H9 (cell line): ENCODE data around the gene FAM174C. TPM values are rescaled to one million over a fixed set of nuclear protein-coding genes. Genes with fewer than 3 reads are reported as not detected.

Experiments
- DNase-seq: peaks from one replicate; pipeline ENCODE4 v3.0.0-alpha.2; 2017
- H2AFZ ChIP-seq: one replicate; pipeline ENCODE4 v1.6.1; 2013; ENCODE audit warnings: mild to moderate bottlenecking, low read length, control low read depth, moderate library complexity
- H2AK5ac ChIP-seq: 2 replicates; pipeline ENCODE4 v1.6.1; 2013; ENCODE audit warnings: low read length, control low read depth, mixed read lengths; ENCODE audit not compliant: insufficient read length
- H2BK120ac ChIP-seq: one replicate; pipeline ENCODE4 v1.6.1; 2013; ENCODE audit warnings: low read depth, mild to moderate bottlenecking, low read length, control low read depth, inconsistent platforms; ENCODE audit not compliant: poor library complexity, severe bottlenecking
- H2BK12ac ChIP-seq: 2 replicates; pipeline ENCODE4 v1.6.1; 2013; ENCODE audit warnings: low read length, control low read depth, mixed read lengths, low read depth; ENCODE audit not compliant: insufficient read length
- H2BK15ac ChIP-seq: 2 replicates; pipeline ENCODE4 v1.6.1; 2013; ENCODE audit warnings: low read depth, low read length, control low read depth
- H2BK20ac ChIP-seq: one replicate; pipeline ENCODE4 v1.6.1; 2013; ENCODE audit warnings: low read depth, mild to moderate bottlenecking, low read length, control low read depth, inconsistent platforms; ENCODE audit not compliant: poor library complexity, severe bottlenecking
- H2BK5ac ChIP-seq: 2 replicates; pipeline ENCODE4 v1.6.1; 2013; ENCODE audit warnings: low read length, control low read depth, mixed read lengths; ENCODE audit not compliant: insufficient read length
- H3K14ac ChIP-seq: 2 replicates; pipeline ENCODE4 v1.6.1; 2013; ENCODE audit warnings: low read length, control low read depth; ENCODE audit not compliant: insufficient read depth
- H3K18ac ChIP-seq: 2 replicates; pipeline ENCODE4 v1.6.1; 2013; ENCODE audit warnings: low read depth, mild to moderate bottlenecking, mixed read lengths, low read length, control low read depth; ENCODE audit not compliant: insufficient read length
- H3K23ac ChIP-seq: 2 replicates; pipeline ENCODE4 v1.6.1; 2013; ENCODE audit warnings: low read length, control low read depth, mixed read lengths, low read depth; ENCODE audit not compliant: insufficient read length
- H3K23me2 ChIP-seq: 2 replicates; pipeline ENCODE4 v1.6.1; 2013; ENCODE audit warnings: low read depth, mild to moderate bottlenecking, mixed read lengths, low read length, control low read depth; ENCODE audit not compliant: insufficient read length, poor library complexity, severe bottlenecking
- H3K27ac ChIP-seq: 2 replicates; pipeline ENCODE4 v1.5.1; 2013; ENCODE audit warnings: low read length, control low read depth, mixed read lengths, low read depth; ENCODE audit not compliant: insufficient read length
- H3K27me3 ChIP-seq: 2 replicates; pipeline ENCODE4 v1.6.1; 2013; ENCODE audit warnings: low read length, control low read depth, inconsistent platforms; ENCODE audit not compliant: insufficient read depth
- H3K4ac ChIP-seq: 2 replicates; pipeline ENCODE4 v1.6.1; 2013; ENCODE audit warnings: low read depth, mild to moderate bottlenecking, control low read depth, inconsistent platforms, low read length, moderate library complexity
- H3K4me1 ChIP-seq: 2 replicates; pipeline ENCODE4 v1.6.1; 2013; ENCODE audit warnings: low read length, control low read depth, inconsistent platforms; ENCODE audit not compliant: insufficient read depth
- H3K4me2 ChIP-seq: 2 replicates; pipeline ENCODE4 v1.6.1; 2013; ENCODE audit warnings: low read length, control low read depth, mixed read lengths; ENCODE audit not compliant: insufficient read length, insufficient read depth
- H3K56ac ChIP-seq: 2 replicates; pipeline ENCODE4 v1.6.1; 2013; ENCODE audit warnings: low read depth, mild to moderate bottlenecking, mixed read lengths, low read length, control low read depth; ENCODE audit not compliant: insufficient read length
- H3K79me1 ChIP-seq: 2 replicates; pipeline ENCODE4 v1.6.1; 2013; ENCODE audit warnings: low read depth, mild to moderate bottlenecking, moderate library complexity, low read length, control low read depth, inconsistent platforms; ENCODE audit not compliant: insufficient read depth, poor library complexity, severe bottlenecking
- H3K79me2 ChIP-seq: 2 replicates; pipeline ENCODE4 v1.6.1; 2013; ENCODE audit warnings: low read length, control low read depth, inconsistent platforms; ENCODE audit not compliant: insufficient read depth
- H3K9ac ChIP-seq: 2 replicates; pipeline ENCODE4 v1.6.1; 2013; ENCODE audit warnings: low read length, control low read depth, mixed read lengths; ENCODE audit not compliant: insufficient read length; ENCODE audit errors: extremely low read depth
- H3K9me3 ChIP-seq: one replicate; pipeline ENCODE4 v1.6.1; 2013; ENCODE audit warnings: low read depth, low read length, inconsistent platforms; ENCODE audit not compliant: control insufficient read depth
- H3T11ph ChIP-seq: one replicate; pipeline ENCODE4 v1.6.1; 2013; ENCODE audit warnings: mild to moderate bottlenecking, low read length, control low read depth, inconsistent platforms
- H4K20me1 ChIP-seq: one replicate; pipeline ENCODE4 v1.6.1; 2013; ENCODE audit not compliant: control insufficient read depth, insufficient read length, insufficient read depth
- H4K5ac ChIP-seq: 2 replicates; pipeline ENCODE4 v1.6.1; 2013; ENCODE audit warnings: low read depth, mild to moderate bottlenecking, mixed read lengths, low read length, control low read depth; ENCODE audit not compliant: insufficient read length
- H4K8ac ChIP-seq: replicated peaks from 2 replicates; pipeline ENCODE4 v1.6.1; 2013; ENCODE audit warnings: low read length, control low read depth, mixed read lengths, low read depth; ENCODE audit not compliant: insufficient read length
- H4K91ac ChIP-seq: 2 replicates; pipeline ENCODE4 v1.6.1; 2013; ENCODE audit warnings: low read depth, mild to moderate bottlenecking, moderate library complexity, mixed read lengths, low read length, control low read depth; ENCODE audit not compliant: insufficient read length
- H3K27ac Mint-ChIP-seq, 3 experiments: 2 replicates in 2 of 3; 3 replicates in 1 of 3; pipeline ENCODE4 v1.8.0; 2020 to 2021; ENCODE audit warnings: mixed read lengths in 3 of 3, mild to moderate bottlenecking in 1 of 3, moderate library complexity in 1 of 3
- H3K27me3 Mint-ChIP-seq: 2 replicates; pipeline ENCODE4 v1.8.0; 2021; ENCODE audit warnings: low read depth, mild to moderate bottlenecking, moderate library complexity, mixed read lengths
- H3K36me3 Mint-ChIP-seq, 3 experiments: 2 replicates in 2 of 3; 3 replicates in 1 of 3; pipeline ENCODE4 v1.8.0; 2020 to 2021; ENCODE audit warnings: low read depth in 3 of 3, mixed read lengths in 3 of 3; ENCODE audit not compliant: insufficient read depth in 1 of 3
- H3K4me1 Mint-ChIP-seq, 2 experiments: 2 replicates each; pipeline ENCODE4 v1.8.0; 2020; ENCODE audit warnings: mixed read lengths in 2 of 2
- H3K4me3 Mint-ChIP-seq, 2 experiments: 2 replicates in 1 of 2; 3 replicates in 1 of 2; pipeline ENCODE4 v1.8.0; 2020 to 2021; ENCODE audit warnings: mild to moderate bottlenecking in 2 of 2, mixed read lengths in 2 of 2, moderate library complexity in 1 of 2
- H3K9me3 Mint-ChIP-seq, 2 experiments: 2 replicates in 1 of 2; 3 replicates in 1 of 2; pipeline ENCODE4 v1.8.0; 2020; ENCODE audit warnings: mild to moderate bottlenecking in 2 of 2, mixed read lengths in 2 of 2, moderate library complexity in 1 of 2
- WGBS: extraction: QIAGEN DNeasy Blood & Tissue Kit; methylation state at CpG from one replicate; pipeline ENCODE4 v1.1.7; 2013; ENCODE audit warnings: missing lambda C conversion rate, low lambda C conversion rate, mixed read lengths; ENCODE audit not compliant: insufficient read length; ENCODE audit errors: extremely low coverage; 5-methylcytosine and 5-hydroxymethylcytosine counted together
- total RNA-seq: library from RNA; stranded (reverse); gene quantifications from 2 replicates; pipeline ENCODE4 v1.2.1, GENCODE V29; 2021
- TF ChIP-seq, protein P1 (sequence below): fragments of 200-600 bp; sonication (generic); conservative IDR thresholded peaks from 3 replicates; pipeline ENCODE4 v1.8.0; 2021; ENCODE audit warnings: antibody characterized with exemption, mild to moderate bottlenecking

FAM174C gene
- total RNA-seq, 1 experiment from 2014 or later, result 63.0 TPM

DNA sequence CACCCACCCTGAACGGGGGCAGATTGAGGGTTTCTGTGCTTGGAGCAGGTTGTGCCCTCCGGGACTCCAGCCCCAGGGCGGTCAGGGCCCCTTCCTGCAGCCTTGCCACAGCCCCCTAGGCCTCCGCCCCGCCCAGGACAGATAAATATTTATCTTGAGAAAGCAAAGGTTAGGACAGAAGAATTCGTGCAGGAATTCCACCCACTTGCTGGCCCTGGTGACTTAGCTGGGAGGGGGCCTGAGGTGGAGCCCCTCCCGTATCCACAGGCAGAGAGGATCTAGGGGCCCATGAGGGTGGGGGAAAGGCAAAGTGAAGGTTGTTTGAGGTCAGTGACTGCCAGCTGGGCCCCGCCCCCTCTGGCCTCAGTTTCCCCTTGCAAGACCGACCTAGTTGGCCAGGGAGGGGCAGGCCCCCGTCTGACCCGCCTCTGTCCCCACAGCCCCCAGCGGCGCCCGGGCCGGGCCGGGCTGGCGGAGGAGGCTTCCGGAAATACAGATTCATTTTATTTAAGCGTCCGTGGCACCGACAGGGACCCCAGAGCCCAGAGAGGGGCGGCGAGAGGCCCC, 21.7 kb upstream of the FAM174C start:
- Mint-ChIP-seq H3K27ac (peak overlapping the region in 2 of 3 experiments; percentile 32 to 55; a peak in 1 of 7 replicates), H3K9me3 (no peaks in the 10 kb centered on the region; a peak in 1 of 5 replicates), H3K36me3 (peaks cover 25 to 64% (median 51%) of the 10 kb centered on the region in 3 experiments; a peak in 6 of 7 replicates), H3K27me3 (no peaks in the 10 kb centered on the region), H3K4me1 (peaks cover 13 to 29% of the 10 kb centered on the region in 2 experiments), H3K4me3 (0 out of 5 replicates have a peak overlapping the region, but pooled peaks of 1 of the 2 experiments have one; percentile 32)
- Histone ChIP-seq H3K4me1 (no peaks in the 10 kb centered on the region; the same call in 1 of the 2 replicates), H3K56ac (no peak overlapping the region), H2AK5ac (no peak overlapping the region), H3K4ac (no peak overlapping the region), H2BK12ac (no peak overlapping the region), H2BK20ac (no peak overlapping the region), H3K9ac (no peak overlapping the region), H3K9me3 (no peaks in the 10 kb centered on the region), H3K27ac (no peak overlapping the region), H3K18ac (no peak overlapping the region), H3K14ac (no peak overlapping the region), H4K20me1 (no peaks in the 10 kb centered on the region), H4K91ac (no peak overlapping the region), H3K23me2 (peaks cover 12% of the 10 kb centered on the region), H2BK15ac (no peak overlapping the region), H2AFZ (no peak overlapping the region), H3K23ac (no peak overlapping the region), H2BK120ac (no peak overlapping the region), H4K8ac (no peak overlapping the region), H3K27me3 (no peaks in the 10 kb centered on the region), H3K79me1 (no peaks in the 10 kb centered on the region), H3T11ph (no peak overlapping the region), H4K5ac (no peak overlapping the region), H3K79me2 (peaks cover 11% of the 10 kb centered on the region; the same call in 1 of the 2 replicates), H3K4me2 (no peak overlapping the region), H2BK5ac (no peak overlapping the region)
- no peak for DNase-seq
- TF ChIP-seq, protein P1, sequence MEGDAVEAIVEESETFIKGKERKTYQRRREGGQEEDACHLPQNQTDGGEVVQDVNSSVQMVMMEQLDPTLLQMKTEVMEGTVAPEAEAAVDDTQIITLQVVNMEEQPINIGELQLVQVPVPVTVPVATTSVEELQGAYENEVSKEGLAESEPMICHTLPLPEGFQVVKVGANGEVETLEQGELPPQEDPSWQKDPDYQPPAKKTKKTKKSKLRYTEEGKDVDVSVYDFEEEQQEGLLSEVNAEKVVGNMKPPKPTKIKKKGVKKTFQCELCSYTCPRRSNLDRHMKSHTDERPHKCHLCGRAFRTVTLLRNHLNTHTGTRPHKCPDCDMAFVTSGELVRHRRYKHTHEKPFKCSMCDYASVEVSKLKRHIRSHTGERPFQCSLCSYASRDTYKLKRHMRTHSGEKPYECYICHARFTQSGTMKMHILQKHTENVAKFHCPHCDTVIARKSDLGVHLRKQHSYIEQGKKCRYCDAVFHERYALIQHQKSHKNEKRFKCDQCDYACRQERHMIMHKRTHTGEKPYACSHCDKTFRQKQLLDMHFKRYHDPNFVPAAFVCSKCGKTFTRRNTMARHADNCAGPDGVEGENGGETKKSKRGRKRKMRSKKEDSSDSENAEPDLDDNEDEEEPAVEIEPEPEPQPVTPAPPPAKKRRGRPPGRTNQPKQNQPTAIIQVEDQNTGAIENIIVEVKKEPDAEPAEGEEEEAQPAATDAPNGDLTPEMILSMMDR, result no peak
- WGBS, result no CpG with 5 or more reads among the region's 23 CpGs
